Keratinocyte (primary cell): ENCODE results near the gene GGA2. TPM values are rescaled to one million over a fixed set of nuclear protein-coding genes. Genes with fewer than 3 reads are reported as not detected.

Source experiments
- DNase-seq: peaks from one replicate; pipeline ENCODE4 v3.0.0-alpha.2; 2011; ENCODE audit warnings: low read depth, missing footprints, low spot score
- FAIRE-seq: peaks from 2 replicates; lab custom pipeline; 2011; peaks lifted over from hg19 to GRCh38; lab: Jason Lieb, UNC
- H2AFZ ChIP-seq: 2 replicates; pipeline ENCODE4 v1.6.0; 2012; ENCODE audit warnings: low read length, control low read depth, inconsistent platforms; ENCODE audit not compliant: control insufficient read depth
- H3K27ac ChIP-seq: 2 replicates; pipeline ENCODE4 v1.5.1; 2011; ENCODE audit warnings: low read length; ENCODE audit not compliant: control insufficient read depth, insufficient read depth
- H3K27me3 ChIP-seq: 3 replicates; pipeline ENCODE4 v1.6.0; 2011; ENCODE audit warnings: low read length; ENCODE audit not compliant: control insufficient read depth, insufficient read depth; ENCODE audit errors: extremely low read depth
- H3K36me3 ChIP-seq, 2 experiments: 2 replicates in 1 of 2; 3 replicates in 1 of 2; pipeline ENCODE4 v1.5.1; 2011; ENCODE audit warnings: low read length in 2 of 2, mild to moderate bottlenecking in 1 of 2; ENCODE audit not compliant: control insufficient read depth in 2 of 2, insufficient read depth in 2 of 2; ENCODE audit errors: extremely low read depth in 1 of 2
- H3K4me1 ChIP-seq: 3 replicates; pipeline ENCODE4 v1.5.1; 2011; ENCODE audit warnings: low read length; ENCODE audit not compliant: control insufficient read depth, insufficient read depth; ENCODE audit errors: extremely low read depth
- H3K4me2 ChIP-seq: 3 replicates; pipeline ENCODE4 v1.6.0; 2011; ENCODE audit warnings: low read depth, low read length; ENCODE audit not compliant: control insufficient read depth, insufficient read depth; ENCODE audit errors: extremely low read depth
- H3K4me3 ChIP-seq, 3 experiments: fragments of 200-600 bp in 1 of 3; sonication (generic) in 1 of 3; 2 replicates in 2 of 3; 3 replicates in 1 of 3; pipeline ENCODE4 v1.5.1; 2011 to 2016; ENCODE audit warnings: low read length in 3 of 3, mild to moderate bottlenecking in 3 of 3, control low read depth in 2 of 3, inconsistent platforms in 1 of 3, low read depth in 1 of 3, mixed read lengths in 1 of 3, mixed run types in 1 of 3, moderate library complexity in 1 of 3; ENCODE audit not compliant: control insufficient read depth in 2 of 3, insufficient read depth in 2 of 3; ENCODE audit errors: extremely low read depth in 1 of 3
- H3K79me2 ChIP-seq: 2 replicates; pipeline ENCODE4 v1.6.0; 2012; ENCODE audit warnings: low read length; ENCODE audit not compliant: control insufficient read depth, insufficient read depth
- H3K9ac ChIP-seq: 3 replicates; pipeline ENCODE4 v1.6.0; 2011; ENCODE audit warnings: low read length; ENCODE audit not compliant: control insufficient read depth, insufficient read depth; ENCODE audit errors: extremely low read depth
- H3K9me1 ChIP-seq: 3 replicates; pipeline ENCODE4 v1.6.0; 2011; ENCODE audit warnings: low read length; ENCODE audit not compliant: control insufficient read depth, insufficient read depth; ENCODE audit errors: extremely low read depth
- H3K9me3 ChIP-seq: 2 replicates; pipeline ENCODE4 v1.5.1; 2012; ENCODE audit warnings: low read depth, low read length; ENCODE audit not compliant: control insufficient read depth
- H4K20me1 ChIP-seq: 3 replicates; pipeline ENCODE4 v1.6.0; 2011; ENCODE audit warnings: low read length; ENCODE audit not compliant: control insufficient read depth, insufficient read depth; ENCODE audit errors: extremely low read depth
- EZH2 ChIP-seq: IDR thresholded peaks from one replicate; pipeline ENCODE4 v1.6.1; 2012; ENCODE audit warnings: inconsistent platforms, mild to moderate bottlenecking, low read length, moderate library complexity
- dilution Hi-C: fragments of 300-500 bp; cut with MboI; formaldehyde crosslinking; loops from one replicate; pipeline ENCODE4 v1.7.0; 2020; ENCODE audit warnings: low sequenced_read_pairs; ENCODE audit not compliant: extremely low pct_ligation_motif_present
- polyA plus RNA-seq, 5 experiments: library from polyadenylated mRNA; depleted of rRNA in 3 of 5; stranded (reverse) in 3 of 5; stranded (forward) in 1 of 5; unstranded in 1 of 5; fragments of >200 nt; gene quantifications; 1 replicate in 1 of 5; 2 replicates in 3 of 5; 3 replicates in 1 of 5; pipeline versions ENCODE4 v1.2.1 to v1.2.3, GENCODE V29; 2011 to 2012; ENCODE audit warnings: missing spikeins in 2 of 5, low read depth in 1 of 5, low replicate concordance in 1 of 5
- TF ChIP-seq, protein P1 (sequence below), 3 experiments: IDR thresholded peaks in 1 of 3; conservative IDR thresholded peaks in 1 of 3; optimal IDR thresholded peaks in 1 of 3; 2 replicates in 2 of 3; 3 replicates in 1 of 3; pipeline versions ENCODE3 to v1.5.1; 2011; ENCODE audit warnings: low read length in 3 of 3, mild to moderate bottlenecking in 3 of 3, moderate library complexity in 2 of 3, control low read depth in 1 of 3, inconsistent platforms in 1 of 3; ENCODE audit not compliant: insufficient read depth in 2 of 3; ENCODE audit errors: extremely low read depth in 1 of 3

GGA2 gene
- polyA plus RNA-seq, 1 donor (not counting 4 experiments of a cell fraction or from before 2014, with no cell fraction given), result 54.1 TPM

DNA sequence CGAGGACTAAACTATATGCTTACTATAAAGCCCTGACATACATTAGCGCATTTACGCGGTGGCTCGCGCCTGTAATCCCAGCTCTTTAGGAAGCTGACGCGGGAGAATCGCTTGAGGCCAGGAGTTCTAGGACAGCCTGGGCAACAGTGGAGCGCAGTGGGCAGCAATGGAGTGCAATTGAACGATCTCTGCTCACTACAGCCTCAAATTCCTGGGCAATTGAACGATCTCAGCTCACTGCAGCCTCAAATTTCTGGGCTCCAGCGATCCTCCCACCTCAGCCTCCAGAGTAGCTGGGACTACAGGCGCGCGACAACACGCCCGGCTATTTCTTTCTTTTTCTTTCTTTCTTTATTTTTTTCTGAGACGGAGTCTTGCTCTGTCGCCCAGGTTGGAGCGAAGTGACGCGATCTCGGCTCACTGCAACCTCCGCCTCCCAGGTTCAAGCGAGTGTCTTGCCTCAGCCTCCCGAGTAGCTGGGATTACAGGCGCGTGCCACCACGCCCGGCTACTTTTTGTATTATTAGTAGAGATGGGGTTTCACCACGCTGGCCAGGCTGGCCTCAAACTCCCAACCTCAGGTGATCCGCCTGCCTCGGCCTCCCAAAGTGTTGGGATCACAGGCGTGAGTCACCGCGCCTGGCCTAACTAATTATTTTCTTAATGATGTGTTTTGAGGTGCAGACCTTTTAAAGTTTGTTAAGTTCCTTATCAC lies 56.8 kb downstream of the GGA2 start:
- DNase-seq, result no peak
- H3K36me3 ChIP-seq, result no peaks in the 10 kb centered on the region
- no peaks in the 10 kb centered on the region for H3K9me1 ChIP-seq
- peak overlapping the region; percentile 83 to 94 (median 94) for H3K4me3 ChIP-seq
- H3K27ac ChIP-seq, result peak overlapping the region; percentile 81
- H3K79me2 ChIP-seq, result peaks cover 14% of the 10 kb centered on the region
- no peaks in the 10 kb centered on the region for H4K20me1 ChIP-seq
- peak overlapping the region; percentile 91 for H3K9ac ChIP-seq
- dilution Hi-C loops, result no loop called here
- peak overlapping the region; percentile 82 for H3K4me2 ChIP-seq
- TF ChIP-seq, protein P1, sequence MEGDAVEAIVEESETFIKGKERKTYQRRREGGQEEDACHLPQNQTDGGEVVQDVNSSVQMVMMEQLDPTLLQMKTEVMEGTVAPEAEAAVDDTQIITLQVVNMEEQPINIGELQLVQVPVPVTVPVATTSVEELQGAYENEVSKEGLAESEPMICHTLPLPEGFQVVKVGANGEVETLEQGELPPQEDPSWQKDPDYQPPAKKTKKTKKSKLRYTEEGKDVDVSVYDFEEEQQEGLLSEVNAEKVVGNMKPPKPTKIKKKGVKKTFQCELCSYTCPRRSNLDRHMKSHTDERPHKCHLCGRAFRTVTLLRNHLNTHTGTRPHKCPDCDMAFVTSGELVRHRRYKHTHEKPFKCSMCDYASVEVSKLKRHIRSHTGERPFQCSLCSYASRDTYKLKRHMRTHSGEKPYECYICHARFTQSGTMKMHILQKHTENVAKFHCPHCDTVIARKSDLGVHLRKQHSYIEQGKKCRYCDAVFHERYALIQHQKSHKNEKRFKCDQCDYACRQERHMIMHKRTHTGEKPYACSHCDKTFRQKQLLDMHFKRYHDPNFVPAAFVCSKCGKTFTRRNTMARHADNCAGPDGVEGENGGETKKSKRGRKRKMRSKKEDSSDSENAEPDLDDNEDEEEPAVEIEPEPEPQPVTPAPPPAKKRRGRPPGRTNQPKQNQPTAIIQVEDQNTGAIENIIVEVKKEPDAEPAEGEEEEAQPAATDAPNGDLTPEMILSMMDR (optimal IDR thresholded peaks at IDR 0.05 in 1 of 3, IDR thresholded peaks at IDR 0.05 in 1 of 3, conservative IDR thresholded peaks at IDR 0.05 in 1 of 3; ENCODE audit: extremely low read depth in 1 of 3, insufficient read depth in 2 of 3, low read length in 3 of 3), result no peak
- TF ChIP-seq EZH2, result no peak
- peak overlapping the region; percentile 100 for H2AFZ ChIP-seq
- no peaks in the 10 kb centered on the region for H3K9me3 ChIP-seq
- H3K4me1 ChIP-seq, result peaks cover 5% of the 10 kb centered on the region
- no peak for FAIRE-seq
- no peaks in the 10 kb centered on the region for H3K27me3 ChIP-seq

DNA sequence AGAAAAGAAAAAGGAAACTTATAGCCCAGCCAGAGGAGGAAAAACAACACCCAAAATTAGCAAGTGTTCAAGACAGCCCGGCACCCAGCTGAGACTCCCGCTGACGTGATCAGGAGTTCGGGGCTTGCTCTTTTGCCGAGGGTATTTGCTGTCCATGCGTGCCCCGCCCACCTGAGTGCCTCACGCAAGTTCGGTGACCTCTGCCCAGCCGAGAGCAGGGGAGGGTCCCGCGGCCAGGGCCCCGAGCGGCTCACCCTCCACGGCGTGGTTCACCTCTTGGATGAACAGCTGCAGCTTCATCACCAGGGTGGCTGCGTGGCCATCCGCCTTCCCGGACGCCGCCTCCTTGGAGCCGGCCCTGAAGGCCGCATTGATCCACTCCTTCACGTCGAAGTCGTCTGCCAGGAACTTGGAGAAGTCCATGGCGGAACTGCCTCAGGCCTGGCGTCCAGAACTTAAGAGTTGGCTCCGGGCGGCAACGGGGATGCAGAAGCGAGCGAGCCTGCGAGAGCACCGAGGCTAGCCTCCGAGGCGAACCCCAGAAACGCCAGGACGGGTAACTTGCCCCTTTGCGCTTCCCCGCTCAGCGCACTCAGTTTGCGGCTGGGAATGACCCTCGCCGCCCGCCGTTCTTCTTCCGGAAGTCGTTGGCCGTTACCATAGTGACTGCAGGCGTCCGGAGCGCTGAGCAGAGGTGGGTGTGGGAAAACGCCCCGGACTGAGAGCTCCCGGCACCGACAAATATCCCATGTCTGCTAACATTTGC lies 57.5 kb downstream of the GGA2 start, which contains the start of gene COG7:
Gene COG7, minus strand, starts transcription at position 618 of the 766 bp plus-strand sequence. Its CDS starts 195 bp downstream, at position 423.
- H3K79me2 ChIP-seq, result peaks cover 14% of the 10 kb centered on the region
- no peaks in the 10 kb centered on the region for H4K20me1 ChIP-seq
- H3K9me3 ChIP-seq, result no peaks in the 10 kb centered on the region
- no peaks in the 10 kb centered on the region for H3K27me3 ChIP-seq
- DNase-seq (peak; percentile 15), FAIRE-seq (no peak)
- H3K36me3 ChIP-seq, result no peaks in the 10 kb centered on the region
- H3K9ac ChIP-seq, result peak within 1 kb of the TSS; percentile 91
- H3K9me1 ChIP-seq, result no peaks in the 10 kb centered on the region
- peak within 1 kb of the TSS; percentile 100 for H2AFZ ChIP-seq
- TF ChIP-seq EZH2, result no peak
- TF ChIP-seq, protein P1 (optimal IDR thresholded peaks at IDR 0.05 in 1 of 3, IDR thresholded peaks at IDR 0.05 in 1 of 3, conservative IDR thresholded peaks at IDR 0.05 in 1 of 3; ENCODE audit: extremely low read depth in 1 of 3, insufficient read depth in 2 of 3, low read length in 3 of 3), result no peak
- dilution Hi-C loops, result no loop called here
- peak within 1 kb of the TSS; percentile 82 for H3K4me2 ChIP-seq
- H3K27ac ChIP-seq, result peak within 1 kb of the TSS; percentile 81
- peaks cover 5% of the 10 kb centered on the region for H3K4me1 ChIP-seq
- peak within 1 kb of the TSS; percentile 83 to 94 (median 94) for H3K4me3 ChIP-seq
